ENCODE data around the gene EGFR.

EGFR gene

DNA sequence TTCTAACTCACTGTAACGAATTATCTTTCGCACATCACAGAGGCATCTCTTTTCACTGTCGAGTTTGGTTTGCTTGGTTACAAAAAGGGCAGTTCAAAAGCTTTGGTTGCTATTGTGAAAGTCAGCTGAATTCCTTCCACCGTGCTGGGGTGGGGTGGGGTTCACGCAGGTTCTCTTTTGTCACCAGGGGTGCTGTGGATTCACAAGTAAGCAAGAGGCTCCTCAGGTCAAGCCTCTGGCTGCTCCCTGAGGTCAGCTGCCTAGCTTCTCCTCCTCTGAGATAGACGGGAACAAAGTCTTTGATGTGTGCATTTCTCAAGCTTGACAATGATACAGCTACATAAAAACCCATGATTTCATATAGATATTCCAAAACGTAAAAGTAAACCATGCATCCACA lies 47.7 kb downstream of the EGFR start:
- peaks cover 0 to 3% of the 10 kb centered on the region in 2 donors for H3K36me3 ChIP-seq (replicated peaks in 1 of 2; ENCODE audit: control insufficient read depth in 2 of 2, insufficient read depth in 2 of 2, low read length in 2 of 2)
- WGBS, 2 donors (ENCODE audit: extremely low coverage in 2 of 2, insufficient read length in 2 of 2, insufficient replicate concordance in 1 of 2) = no CpG with 5 or more reads among the region's 7 CpGs
- H3K4me1 ChIP-seq (ENCODE audit: control insufficient read depth in 2 of 2, insufficient read depth in 1 of 2, low read depth in 1 of 2, low read length in 2 of 2) = peaks cover 31 to 38% of the 10 kb centered on the region in 2 donors
- DNase-seq (ENCODE audit: low spot score) = no peak
- H3K4me3 ChIP-seq (ENCODE audit: low read length in 2 of 2) = no peak overlapping the region
- peak overlapping the region; percentile 31 for H4K8ac ChIP-seq (ENCODE audit: low read depth, low read length)
- no peak overlapping the region for H3K18ac ChIP-seq (ENCODE audit: low read length)
- H2AFZ ChIP-seq (ENCODE audit: low read length) = no peak overlapping the region
- H3K23ac ChIP-seq (ENCODE audit: low read depth, low read length, poor library complexity) = no peak overlapping the region
- no peak overlapping the region for H2BK15ac ChIP-seq (ENCODE audit: low read length)
- H3K79me1 ChIP-seq (ENCODE audit: low read depth, low read length) = peaks cover 3% of the 10 kb centered on the region
- H3K9me3 ChIP-seq (replicated peaks in 1 of 2; ENCODE audit: control insufficient read depth in 2 of 2, insufficient read depth in 1 of 2, low read depth in 1 of 2, low read length in 2 of 2) = peaks cover 0 to 2% of the 10 kb centered on the region in 2 donors
- no peak overlapping the region for H3K14ac ChIP-seq (ENCODE audit: low read length)
- no peak overlapping the region for H4K91ac ChIP-seq (ENCODE audit: low read depth, low read length, poor library complexity)
- no peak overlapping the region for H2BK5ac ChIP-seq (ENCODE audit: low read length)
- peak overlapping the region; percentile 90 for H3K27ac ChIP-seq (replicated peaks; ENCODE audit: low read length)
- no peak overlapping the region for H3K9ac ChIP-seq (ENCODE audit: low read depth, low read length, poor library complexity)
- no peaks in the 10 kb centered on the region for H3K27me3 ChIP-seq (ENCODE audit: control insufficient read depth in 3 of 3, insufficient read depth in 3 of 3, low read depth in 1 of 3, low read length in 3 of 3)
- no peak overlapping the region for H2BK12ac ChIP-seq (ENCODE audit: low read length)
- H2AK5ac ChIP-seq (ENCODE audit: low read depth, low read length) = no peak overlapping the region
- no peak overlapping the region for H3K4ac ChIP-seq (ENCODE audit: low read length)
- H3K4me2 ChIP-seq (ENCODE audit: insufficient read depth, low read length, poor library complexity, severe bottlenecking) = no peak overlapping the region
- no peak overlapping the region for H2BK120ac ChIP-seq (ENCODE audit: low read depth, low read length)

DNA sequence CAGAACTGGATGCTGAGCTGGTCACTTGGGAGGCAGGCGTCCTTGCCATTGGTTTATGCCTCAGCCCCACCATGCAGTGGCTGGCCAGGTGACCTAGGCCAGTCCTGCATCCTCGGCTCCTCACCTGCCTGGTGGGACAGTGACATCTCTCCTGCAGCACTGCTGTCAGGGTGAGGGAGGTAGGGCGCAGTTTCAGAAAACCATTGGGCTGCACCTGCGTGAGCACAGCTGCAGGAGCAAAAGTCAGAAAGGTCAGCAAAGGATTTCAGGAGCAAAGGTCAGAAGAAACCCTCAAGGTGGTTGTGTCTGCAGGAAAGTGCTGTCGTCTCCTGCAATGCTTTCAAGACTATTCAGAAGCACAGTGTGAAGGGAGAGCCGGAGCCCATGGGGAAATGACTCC lies 48.1 kb downstream of the EGFR start:
- Histone ChIP-seq H3K23ac (ENCODE audit: low read depth, low read length, poor library complexity) (no peak overlapping the region), H3K27ac (replicated peaks; ENCODE audit: low read length) (peak overlapping the region; percentile 90), H3K79me1 (ENCODE audit: low read depth, low read length) (peaks cover 3% of the 10 kb centered on the region), H3K4me1 (ENCODE audit: control insufficient read depth in 2 of 2, insufficient read depth in 1 of 2, low read depth in 1 of 2, low read length in 2 of 2) (peaks cover 29 to 40% of the 10 kb centered on the region in 2 donors), H2BK15ac (ENCODE audit: low read length) (peak overlapping the region; percentile 11), H2AFZ (ENCODE audit: low read length) (no peak overlapping the region), H3K4me3 (ENCODE audit: low read length in 2 of 2) (no peak overlapping the region), H4K8ac (ENCODE audit: low read depth, low read length) (peak overlapping the region; percentile 31), H2BK12ac (ENCODE audit: low read length) (no peak overlapping the region), H3K36me3 (replicated peaks in 1 of 2; ENCODE audit: control insufficient read depth in 2 of 2, insufficient read depth in 2 of 2, low read length in 2 of 2) (peaks cover 0 to 3% of the 10 kb centered on the region in 2 donors), H3K18ac (ENCODE audit: low read length) (peak overlapping the region; percentile 33), H3K4me2 (ENCODE audit: insufficient read depth, low read length, poor library complexity, severe bottlenecking) (no peak overlapping the region), H3K9ac (ENCODE audit: low read depth, low read length, poor library complexity) (no peak overlapping the region), H2AK5ac (ENCODE audit: low read depth, low read length) (no peak overlapping the region), H3K9me3 (replicated peaks in 1 of 2; ENCODE audit: control insufficient read depth in 2 of 2, insufficient read depth in 1 of 2, low read depth in 1 of 2, low read length in 2 of 2) (peaks cover 0 to 2% of the 10 kb centered on the region in 2 donors), H4K91ac (ENCODE audit: low read depth, low read length, poor library complexity) (no peak overlapping the region), H2BK120ac (ENCODE audit: low read depth, low read length) (no peak overlapping the region), H2BK5ac (ENCODE audit: low read length) (no peak overlapping the region), H3K14ac (ENCODE audit: low read length) (no peak overlapping the region), H3K4ac (ENCODE audit: low read length) (no peak overlapping the region), H3K27me3 (ENCODE audit: control insufficient read depth in 3 of 3, insufficient read depth in 3 of 3, low read depth in 1 of 3, low read length in 3 of 3) (no peaks in the 10 kb centered on the region)
- no CpG with 5 or more reads among the region's 6 CpGs for WGBS, 2 donors (ENCODE audit: extremely low coverage in 2 of 2, insufficient read length in 2 of 2, insufficient replicate concordance in 1 of 2)
- DNase-seq (ENCODE audit: low spot score) = no peak

DNA sequence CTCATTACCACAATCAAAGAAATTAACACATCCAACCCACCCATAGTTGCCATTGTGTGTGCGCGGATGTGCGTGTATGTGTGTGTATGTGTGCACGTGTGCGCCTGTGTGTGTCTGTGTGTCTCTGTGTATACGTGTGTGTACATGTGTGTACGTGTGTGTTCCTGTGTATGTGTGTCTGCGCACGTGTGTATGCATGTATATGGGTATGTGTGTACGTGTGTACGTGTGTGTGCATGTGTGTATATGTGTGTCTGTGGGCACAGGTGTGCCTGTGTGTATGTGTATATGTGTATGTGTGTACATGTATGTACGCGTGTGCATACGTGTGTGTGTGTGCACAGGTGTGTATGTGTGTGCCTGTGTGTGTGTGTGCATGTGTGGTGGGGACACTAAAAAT lies 48.9 kb downstream of the EGFR start:
- Histone ChIP-seq H3K4me3 (ENCODE audit: low read length in 2 of 2) (peak overlapping the region in 1 of 2 donors; percentile 60), H2BK12ac (ENCODE audit: low read length) (peak overlapping the region; percentile 91), H3K27ac (replicated peaks; ENCODE audit: low read length) (no peak overlapping the region), H3K4me1 (ENCODE audit: control insufficient read depth in 2 of 2, insufficient read depth in 1 of 2, low read depth in 1 of 2, low read length in 2 of 2) (peaks cover 29 to 43% of the 10 kb centered on the region in 2 donors), H3K18ac (ENCODE audit: low read length) (no peak overlapping the region), H4K91ac (ENCODE audit: low read depth, low read length, poor library complexity) (peak overlapping the region; percentile 80), H2AK5ac (ENCODE audit: low read depth, low read length) (no peak overlapping the region), H3K9ac (ENCODE audit: low read depth, low read length, poor library complexity) (peak overlapping the region; percentile 66), H3K14ac (ENCODE audit: low read length) (peak overlapping the region; percentile 97), H3K36me3 (replicated peaks in 1 of 2; ENCODE audit: control insufficient read depth in 2 of 2, insufficient read depth in 2 of 2, low read length in 2 of 2) (peaks cover 0 to 3% of the 10 kb centered on the region in 2 donors), H3K4me2 (ENCODE audit: insufficient read depth, low read length, poor library complexity, severe bottlenecking) (no peak overlapping the region), H2BK5ac (ENCODE audit: low read length) (no peak overlapping the region), H3K23ac (ENCODE audit: low read depth, low read length, poor library complexity) (no peak overlapping the region), H2AFZ (ENCODE audit: low read length) (no peak overlapping the region), H2BK120ac (ENCODE audit: low read depth, low read length) (no peak overlapping the region), H3K27me3 (ENCODE audit: control insufficient read depth in 3 of 3, insufficient read depth in 3 of 3, low read depth in 1 of 3, low read length in 3 of 3) (no peaks in the 10 kb centered on the region), H2BK15ac (ENCODE audit: low read length) (no peak overlapping the region), H3K4ac (ENCODE audit: low read length) (peak overlapping the region; percentile 79), H4K8ac (ENCODE audit: low read depth, low read length) (peak overlapping the region; percentile 92), H3K79me1 (ENCODE audit: low read depth, low read length) (peaks cover 3% of the 10 kb centered on the region), H3K9me3 (replicated peaks in 1 of 2; ENCODE audit: control insufficient read depth in 2 of 2, insufficient read depth in 1 of 2, low read depth in 1 of 2, low read length in 2 of 2) (peaks cover 0 to 2% of the 10 kb centered on the region in 2 donors)
- no CpG with 5 or more reads among the region's 14 CpGs for WGBS, 2 donors (ENCODE audit: extremely low coverage in 2 of 2, insufficient read length in 2 of 2, insufficient replicate concordance in 1 of 2)
- no peak for DNase-seq (ENCODE audit: low spot score)

DNA sequence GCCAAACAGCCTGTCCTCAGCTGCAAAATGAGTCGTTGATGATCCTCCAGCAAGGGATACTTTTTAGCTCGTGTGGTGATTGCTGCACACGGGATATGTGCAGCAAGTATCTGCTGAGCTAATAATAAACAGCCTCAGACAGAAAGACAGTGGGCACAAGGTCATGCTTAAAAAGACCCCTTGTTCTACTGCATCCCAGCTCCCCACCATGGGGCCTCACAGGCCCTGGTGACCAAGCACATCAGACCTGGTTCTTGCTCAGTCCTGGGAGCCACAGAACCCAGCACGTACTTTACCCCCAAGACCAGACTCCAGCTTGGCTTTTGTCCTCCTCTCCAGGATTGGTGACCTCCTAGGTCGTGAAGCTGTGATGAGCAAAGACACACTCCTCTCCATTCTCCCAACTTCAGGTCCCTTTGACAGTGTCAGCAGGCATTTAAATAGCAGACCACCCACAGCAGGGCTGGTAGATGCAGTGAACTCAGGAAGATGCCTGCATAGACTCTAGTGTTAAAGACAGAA lies 50.5 kb downstream of the EGFR start:
- no peak overlapping the region for H2BK12ac ChIP-seq (ENCODE audit: low read length)
- no peak overlapping the region for H2BK5ac ChIP-seq (ENCODE audit: low read length)
- no peak overlapping the region for H3K4me2 ChIP-seq (ENCODE audit: insufficient read depth, low read length, poor library complexity, severe bottlenecking)
- H2AFZ ChIP-seq (ENCODE audit: low read length) = no peak overlapping the region
- peaks cover 28 to 41% of the 10 kb centered on the region in 2 donors for H3K4me1 ChIP-seq (ENCODE audit: control insufficient read depth in 2 of 2, insufficient read depth in 1 of 2, low read depth in 1 of 2, low read length in 2 of 2)
- H3K4ac ChIP-seq (ENCODE audit: low read length) = no peak overlapping the region
- H3K79me1 ChIP-seq (ENCODE audit: low read depth, low read length) = peaks cover 3% of the 10 kb centered on the region
- no peak overlapping the region for H4K91ac ChIP-seq (ENCODE audit: low read depth, low read length, poor library complexity)
- no peak overlapping the region for H3K4me3 ChIP-seq (ENCODE audit: low read length in 2 of 2)
- DNase-seq (ENCODE audit: low spot score) = no peak
- no peak overlapping the region for H2AK5ac ChIP-seq (ENCODE audit: low read depth, low read length)
- H3K23ac ChIP-seq (ENCODE audit: low read depth, low read length, poor library complexity) = no peak overlapping the region
- no peaks in the 10 kb centered on the region for H3K27me3 ChIP-seq (ENCODE audit: control insufficient read depth in 3 of 3, insufficient read depth in 3 of 3, low read depth in 1 of 3, low read length in 3 of 3)
- WGBS, 2 donors (ENCODE audit: extremely low coverage in 2 of 2, insufficient read length in 2 of 2, insufficient replicate concordance in 1 of 2) = no CpG with 5 or more reads among the region's 5 CpGs
- peaks cover 0 to 2% of the 10 kb centered on the region in 2 donors for H3K9me3 ChIP-seq (replicated peaks in 1 of 2; ENCODE audit: control insufficient read depth in 2 of 2, insufficient read depth in 1 of 2, low read depth in 1 of 2, low read length in 2 of 2)
- no peak overlapping the region for H3K27ac ChIP-seq (replicated peaks; ENCODE audit: low read length)
- H4K8ac ChIP-seq (ENCODE audit: low read depth, low read length) = no peak overlapping the region
- peaks cover 0 to 3% of the 10 kb centered on the region in 2 donors for H3K36me3 ChIP-seq (replicated peaks in 1 of 2; ENCODE audit: control insufficient read depth in 2 of 2, insufficient read depth in 2 of 2, low read length in 2 of 2)
- peak overlapping the region; percentile 25 for H3K14ac ChIP-seq (ENCODE audit: low read length)
- no peak overlapping the region for H2BK120ac ChIP-seq (ENCODE audit: low read depth, low read length)
- no peak overlapping the region for H2BK15ac ChIP-seq (ENCODE audit: low read length)
- no peak overlapping the region for H3K9ac ChIP-seq (ENCODE audit: low read depth, low read length, poor library complexity)
- H3K18ac ChIP-seq (ENCODE audit: low read length) = no peak overlapping the region
